H1 (cell line): Measurements from ENCODE around the gene ADPRH. TPM values are rescaled to one million over a fixed set of nuclear protein-coding genes. Genes with fewer than 3 reads are reported as not detected.
"Not testable (repeated sequence)": the region's sequence is repeated elsewhere in the genome, so short reads cannot be mapped to it uniquely, and the experiment has no call there.

Source experiments
- CTCF ChIA-PET: fragments of 300-600 bp; sonication (Branson Sonifier 250); formaldehyde crosslinking; loops from one replicate; lab custom pipeline; 2021; ENCODE audit not compliant: partially characterized antibody; lab: Charles Lee
- POLR2A ChIA-PET: fragments of 300-600 bp; sonication (Branson Sonifier 250); formaldehyde crosslinking; loops from one replicate; lab custom pipeline; 2021; ENCODE audit warnings: inconsistent platforms; ENCODE audit not compliant: partially characterized antibody; lab: Charles Lee
- DNase-seq, 2 experiments: peaks; one replicate each; pipeline versions ENCODE4 v3.0.0 to v3.0.0-alpha.2; 2010 to 2022; ENCODE audit warnings: low spot score in 2 of 2, low read depth in 1 of 2, mixed read lengths in 1 of 2
- FAIRE-seq: peaks from 2 replicates; lab custom pipeline; 2011; peaks lifted over from hg19 to GRCh38; lab: Jason Lieb, UNC
- H2AFZ ChIP-seq: 2 replicates; pipeline ENCODE4 v1.8.1; 2012; ENCODE audit warnings: low read length, inconsistent platforms
- H2AK5ac ChIP-seq: 2 replicates; pipeline ENCODE4 v1.6.1; 2013; ENCODE audit warnings: low read depth, low read length
- H2BK120ac ChIP-seq: replicated peaks from 2 replicates; pipeline ENCODE3; 2013; ENCODE audit warnings: low read depth, low read length, inconsistent platforms
- H2BK12ac ChIP-seq: 2 replicates; pipeline ENCODE4 v1.6.1; 2013; ENCODE audit warnings: low read depth, low read length
- H2BK15ac ChIP-seq: 2 replicates; pipeline ENCODE4 v1.6.1; 2013; ENCODE audit warnings: low read length
- H2BK20ac ChIP-seq: 2 replicates; pipeline ENCODE4 v1.6.1; 2013; ENCODE audit warnings: low read length
- H2BK5ac ChIP-seq: 2 replicates; pipeline ENCODE4 v1.6.1; 2013; ENCODE audit warnings: low read depth, low read length
- H3K14ac ChIP-seq: 2 replicates; pipeline ENCODE4 v1.6.1; 2013; ENCODE audit warnings: inconsistent platforms; ENCODE audit not compliant: insufficient read length
- H3K18ac ChIP-seq: 2 replicates; pipeline ENCODE4 v1.6.1; 2013; ENCODE audit warnings: low read length; ENCODE audit errors: extremely low read depth
- H3K23ac ChIP-seq: 2 replicates; pipeline ENCODE4 v1.6.1; 2013; ENCODE audit warnings: inconsistent platforms; ENCODE audit not compliant: insufficient read length
- H3K23me2 ChIP-seq: 2 replicates; pipeline ENCODE4 v1.6.1; 2013; ENCODE audit warnings: low read depth, low read length
- H3K27ac ChIP-seq: 2 replicates; pipeline ENCODE4 v1.6.1; 2011; ENCODE audit warnings: low read depth, low read length, inconsistent platforms
- H3K27me3 ChIP-seq, 4 experiments: replicated peaks in 1 of 4; 1 replicate in 1 of 4; 2 replicates in 3 of 4; pipeline versions ENCODE4 v1.6.1 to v1.8.1; 2011 to 2013; ENCODE audit warnings: low read length in 3 of 4, mild to moderate bottlenecking in 3 of 4, inconsistent platforms in 2 of 4, mixed read lengths in 2 of 4, moderate library complexity in 1 of 4; ENCODE audit not compliant: control insufficient read depth in 3 of 4, insufficient read depth in 3 of 4; ENCODE audit errors: extremely low read depth in 1 of 4
- H3K36me3 ChIP-seq, 4 experiments: 2 replicates each; pipeline versions ENCODE4 v1.6.1 to v1.8.1; 2011 to 2013; ENCODE audit warnings: mild to moderate bottlenecking in 4 of 4, low read length in 3 of 4, moderate library complexity in 2 of 4, control low read depth in 1 of 4, inconsistent platforms in 1 of 4; ENCODE audit not compliant: insufficient read depth in 4 of 4, control insufficient read depth in 2 of 4
- H3K4ac ChIP-seq: replicated peaks from 2 replicates; pipeline ENCODE3; 2013; ENCODE audit warnings: low read length, low read depth, mixed read lengths, inconsistent platforms; ENCODE audit not compliant: insufficient read length
- H3K4me1 ChIP-seq, 4 experiments: replicated peaks in 1 of 4; 1 replicate in 1 of 4; 2 replicates in 3 of 4; pipeline versions ENCODE4 v1.6.1 to v1.8.1; 2011 to 2013; ENCODE audit warnings: low read length in 3 of 4, inconsistent platforms in 2 of 4, mixed read lengths in 1 of 4; ENCODE audit not compliant: insufficient read depth in 4 of 4, control insufficient read depth in 3 of 4
- H3K4me2 ChIP-seq, 2 experiments: 2 replicates each; pipeline versions ENCODE4 v1.6.1 to v1.8.1; 2011 to 2013; ENCODE audit warnings: low read depth in 2 of 2, low read length in 2 of 2, control low read depth in 1 of 2, inconsistent platforms in 1 of 2, mild to moderate bottlenecking in 1 of 2; ENCODE audit not compliant: insufficient read depth in 1 of 2
- H3K4me3 ChIP-seq, 4 experiments: fragments of 200-600, 300-600 bp in 1 of 4; sonication (generic), shearing (Covaris generic), sonication (Bioruptor Twin) in 1 of 4; 2 replicates each; pipeline versions ENCODE4 v1.5.1 to v1.8.1; 2011 to 2016; ENCODE audit warnings: low read length in 4 of 4, low read depth in 3 of 4, control low read depth in 2 of 4, inconsistent platforms in 2 of 4, mild to moderate bottlenecking in 2 of 4, mixed read lengths in 1 of 4, moderate library complexity in 1 of 4; ENCODE audit not compliant: insufficient read depth in 2 of 4; ENCODE audit errors: extremely low read depth in 1 of 4
- H3K56ac ChIP-seq: replicated peaks from 2 replicates; pipeline ENCODE3; 2013; ENCODE audit warnings: low read depth, mild to moderate bottlenecking, mixed read lengths, low read length, inconsistent platforms; ENCODE audit not compliant: insufficient read length
- H3K79me1 ChIP-seq: 2 replicates; pipeline ENCODE4 v1.6.1; 2013; ENCODE audit warnings: low read depth, low read length, control low read depth
- H3K79me2 ChIP-seq, 2 experiments: 2 replicates each; pipeline versions ENCODE4 v1.6.1 to v1.8.1; 2012 to 2013; ENCODE audit warnings: low read length in 2 of 2, mild to moderate bottlenecking in 2 of 2, inconsistent platforms in 1 of 2; ENCODE audit not compliant: insufficient read depth in 2 of 2, control insufficient read depth in 1 of 2
- H3K9ac ChIP-seq, 4 experiments: replicated peaks in 1 of 4; 1 replicate in 1 of 4; 2 replicates in 3 of 4; pipeline versions ENCODE4 v1.6.1 to v1.8.1; 2011 to 2013; ENCODE audit warnings: low read depth in 3 of 4, low read length in 3 of 4, control low read depth in 2 of 4, mild to moderate bottlenecking in 2 of 4, moderate library complexity in 2 of 4, inconsistent platforms in 1 of 4; ENCODE audit errors: extremely low read depth in 1 of 4
- H3K9me3 ChIP-seq, 2 experiments: 2 replicates each; pipeline versions ENCODE4 v1.6.1 to v1.8.1; 2012 to 2013; ENCODE audit warnings: mild to moderate bottlenecking in 2 of 2, moderate library complexity in 2 of 2, control low read depth in 1 of 2, inconsistent platforms in 1 of 2, low read depth in 1 of 2, low read length in 1 of 2, mixed read lengths in 1 of 2; ENCODE audit not compliant: insufficient read depth in 2 of 2
- H4K20me1 ChIP-seq, 2 experiments: replicated peaks in 1 of 2; 2 replicates each; pipeline versions ENCODE3 to v1.8.1; 2011 to 2013; ENCODE audit warnings: inconsistent platforms in 2 of 2, low read length in 2 of 2, mild to moderate bottlenecking in 1 of 2; ENCODE audit not compliant: insufficient read depth in 2 of 2, control insufficient read depth in 1 of 2
- H4K5ac ChIP-seq: 2 replicates; pipeline ENCODE4 v1.6.1; 2013; ENCODE audit warnings: low read length, low read depth, mixed read lengths, inconsistent platforms; ENCODE audit not compliant: insufficient read length
- H4K8ac ChIP-seq: 2 replicates; pipeline ENCODE4 v1.8.0; 2013; ENCODE audit warnings: mild to moderate bottlenecking, moderate library complexity, low read length, inconsistent platforms; ENCODE audit not compliant: insufficient read depth; ENCODE audit errors: extremely low read depth
- H4K91ac ChIP-seq: replicated peaks from 2 replicates; pipeline ENCODE3; 2013; ENCODE audit warnings: low read length, mixed read lengths, inconsistent platforms; ENCODE audit not compliant: insufficient read length
- WGBS, 2 experiments: shearing (Covaris generic) in 1 of 2; methylation state at CpG; one replicate each; pipeline versions ENCODE4 v1.1.6 to v1.1.7; 2013 to 2015; ENCODE audit warnings: low lambda C conversion rate in 2 of 2, mixed read lengths in 2 of 2, inconsistent platforms in 1 of 2, low coverage in 1 of 2, missing lambda C conversion rate in 1 of 2; ENCODE audit not compliant: insufficient replicate concordance in 2 of 2, insufficient coverage in 1 of 2, insufficient read length in 1 of 2; ENCODE audit errors: extremely low coverage in 1 of 2, missing lambda C conversion rate in 1 of 2; 5-methylcytosine and 5-hydroxymethylcytosine counted together
- polyA plus RNA-seq, 7 experiments: library from polyadenylated mRNA; depleted of rRNA in 3 of 7; stranded (reverse) in 5 of 7; unstranded in 2 of 7; fragments of >200 nt in 5 of 7; fragments of 200-250 nt in 2 of 7; gene quantifications; 1 replicate in 5 of 7; 2 replicates in 1 of 7; 4 replicates in 1 of 7; pipeline versions ENCODE4 v1.2.1 to v1.2.3, GENCODE V29; 2011 to 2013; ENCODE audit warnings: missing spikeins in 2 of 7, mixed read lengths in 2 of 7
- total RNA-seq: library from RNA; stranded (reverse); fragmentation: NEBNext Ultra II Directional; extraction: Animal tissue kit (Norgen Biotek cat#: 25700); gene quantifications from 2 replicates; pipeline ENCODE4 v1.2.1, GENCODE V29; 2021

The ADPRH gene
- total and polyA plus RNA-seq, 2 of the 8 experiments (the other 6 are each of a cell fraction or from before 2014, with no cell fraction given) = 2.6 to 4.2 TPM

GRCh38 chr3:119552928-119553327 lies 26.4 kb upstream of the ADPRH start:
- H3K4me2 ChIP-seq, DNase-seq, H3K23ac ChIP-seq, H3K18ac ChIP-seq, H2BK12ac ChIP-seq, H3K79me1 ChIP-seq, H2BK5ac ChIP-seq, H3K56ac ChIP-seq, POLR2A ChIA-PET, H3K9me3 ChIP-seq, H3K23me2 ChIP-seq, H3K14ac ChIP-seq, H2BK120ac ChIP-seq, H3K9ac ChIP-seq, H2BK15ac ChIP-seq, H3K4ac ChIP-seq, H3K27me3 ChIP-seq, H4K8ac ChIP-seq, H3K36me3 ChIP-seq, H3K79me2 ChIP-seq, FAIRE-seq, H3K27ac ChIP-seq, H3K4me1 ChIP-seq, H2AK5ac ChIP-seq, H4K20me1 ChIP-seq, H2BK20ac ChIP-seq, H4K5ac ChIP-seq, H4K91ac ChIP-seq, H3K4me3 ChIP-seq, H2AFZ ChIP-seq: not testable (repeated sequence)
- WGBS, 2 experiments = 89% methylated on average over 6 of the region's 6 CpGs; no CpG with 5 or more reads in 1 of the 2 experiments
- CTCF ChIA-PET = interaction anchor here (1.3 kb wide), 1 partner anchor 17 kb away, joined by 3 read pairs; no protein-coding TSS in a partner anchor
